ENCODE measurements around the gene PROX1. TPM values are rescaled to one million over a fixed set of nuclear protein-coding genes. Genes with fewer than 3 reads are reported as not detected.

The PROX1 gene
- total RNA-seq, 2 donors from 2014 or later, result 0.21 to 4.3 TPM

GRCh38 chr1:213947200-213947801, 40.5 kb upstream of the PROX1 start:
- ATAC-seq (ENCODE audit: insufficient number of reproducible peaks, low FRiP score, low read depth), result no peak
- H3K4me1 ChIP-seq (ENCODE audit: control insufficient read depth in 1 of 2, low read depth in 2 of 2), result no peaks in the 10 kb centered on the region
- no peak for DNase-seq (ENCODE audit: low spot score)
- H3K27ac ChIP-seq, result no peak overlapping the region
- no peaks in the 10 kb centered on the region for H3K36me3 ChIP-seq
- H3K27me3 ChIP-seq (replicated peaks; ENCODE audit: insufficient read depth), result no peaks in the 10 kb centered on the region
- H3K4me3 ChIP-seq, result no peak overlapping the region
- no peak for TF ChIP-seq CTCF (IDR thresholded peaks at IDR 0.05)
- H3K9me3 ChIP-seq, result no peaks in the 10 kb centered on the region

- DNase-seq (ENCODE audit: low spot score) (no peak), ATAC-seq (ENCODE audit: insufficient number of reproducible peaks, low FRiP score, low read depth) (no peak)
- H3K4me1 ChIP-seq (ENCODE audit: control insufficient read depth in 1 of 2, low read depth in 2 of 2), result no peaks in the 10 kb centered on the region
- no peaks in the 10 kb centered on the region for H3K27me3 ChIP-seq (replicated peaks; ENCODE audit: insufficient read depth)
- H3K9me3 ChIP-seq, result no peaks in the 10 kb centered on the region
- H3K4me3 ChIP-seq, result no peak overlapping the region
- H3K27ac ChIP-seq, result no peak overlapping the region
- H3K36me3 ChIP-seq, result no peaks in the 10 kb centered on the region
- TF ChIP-seq CTCF (IDR thresholded peaks at IDR 0.05), result no peak
Measured at GRCh38 chr1:213951876-213952275, 35.9 kb upstream of the PROX1 start.

- no peak for ATAC-seq (ENCODE audit: insufficient number of reproducible peaks, low FRiP score, low read depth)
- Histone ChIP-seq H3K4me3 (no peak overlapping the region), H3K9me3 (no peaks in the 10 kb centered on the region), H3K27me3 (replicated peaks; ENCODE audit: insufficient read depth) (no peaks in the 10 kb centered on the region), H3K36me3 (no peaks in the 10 kb centered on the region), H3K4me1 (ENCODE audit: control insufficient read depth in 1 of 2, low read depth in 2 of 2) (no peaks in the 10 kb centered on the region), H3K27ac (no peak overlapping the region)
- DNase-seq (ENCODE audit: low spot score), result no peak
- no peak for TF ChIP-seq CTCF (IDR thresholded peaks at IDR 0.05)
Measured at GRCh38 chr1:213953806-213954205, 34.0 kb upstream of the PROX1 start.

- Histone ChIP-seq H3K9me3 (no peaks in the 10 kb centered on the region), H3K4me1 (ENCODE audit: control insufficient read depth in 1 of 2, low read depth in 2 of 2) (no peaks in the 10 kb centered on the region), H3K27ac (no peak overlapping the region), H3K27me3 (replicated peaks; ENCODE audit: insufficient read depth) (no peaks in the 10 kb centered on the region), H3K36me3 (no peaks in the 10 kb centered on the region), H3K4me3 (no peak overlapping the region)
- no peak for TF ChIP-seq CTCF (IDR thresholded peaks at IDR 0.05)
- DNase-seq (ENCODE audit: low spot score), result no peak
- no peak for ATAC-seq (ENCODE audit: insufficient number of reproducible peaks, low FRiP score, low read depth)
Measured at GRCh38 chr1:213956295-213956770, 31.4 kb upstream of the PROX1 start.

- no peaks in the 10 kb centered on the region for H3K36me3 ChIP-seq
- TF ChIP-seq CTCF (IDR thresholded peaks at IDR 0.05), result no peak
- ATAC-seq (ENCODE audit: insufficient number of reproducible peaks, low FRiP score, low read depth), result no peak
- no peak overlapping the region for H3K4me3 ChIP-seq
- DNase-seq (ENCODE audit: low spot score), result no peak
- no peak overlapping the region for H3K27ac ChIP-seq
- H3K4me1 ChIP-seq (ENCODE audit: control insufficient read depth in 1 of 2, low read depth in 2 of 2), result no peaks in the 10 kb centered on the region
- no peaks in the 10 kb centered on the region for H3K27me3 ChIP-seq (replicated peaks; ENCODE audit: insufficient read depth)
- H3K9me3 ChIP-seq, result no peaks in the 10 kb centered on the region
Measured at GRCh38 chr1:213958346-213958745, 29.4 kb upstream of the PROX1 start.
